ENCODE results near the gene ACAP3. TPM values are rescaled to one million over a fixed set of nuclear protein-coding genes. Genes with fewer than 3 reads are reported as not detected.

ACAP3 gene
- total and polyA plus RNA-seq, 2 donors (not counting 3 experiments of a cell fraction or from before 2014, with no cell fraction given): 27.8 to 39.0 TPM

- Histone ChIP-seq H3K9ac (replicated peaks; ENCODE audit: extremely low read depth, insufficient read depth, low read length) (no peak overlapping the region), H3K27ac (ENCODE audit: insufficient read depth, low read depth, low read length) (no peak overlapping the region), H3K4me2 (ENCODE audit: insufficient read depth, low read length) (no peak overlapping the region), H3K9me1 (replicated peaks; ENCODE audit: control insufficient read depth, extremely low read depth, insufficient read depth, low read length) (no peaks in the 10 kb centered on the region), H3K79me2 (ENCODE audit: control insufficient read depth, insufficient read depth, low read length) (no peaks in the 10 kb centered on the region), H3K27me3 (ENCODE audit: control insufficient read depth in 2 of 2, insufficient read depth in 2 of 2, low read length in 2 of 2) (no peaks in the 10 kb centered on the region), H3K9me3 (replicated peaks; ENCODE audit: control insufficient read depth, insufficient read depth, low read length) (no peaks in the 10 kb centered on the region), H3K4me3 (replicated peaks in 1 of 3; ENCODE audit: insufficient read depth in 1 of 3, low read depth in 1 of 3, low read length in 3 of 3) (no peak overlapping the region), H2AFZ (ENCODE audit: low read depth, low read length) (no peak overlapping the region), H3K36me3 (ENCODE audit: control insufficient read depth in 2 of 2, extremely low read depth in 1 of 2, insufficient read depth in 2 of 2, low read length in 2 of 2) (no peaks in the 10 kb centered on the region), H3K4me1 (ENCODE audit: control insufficient read depth, extremely low read depth, insufficient read depth, low read length) (peaks cover 15% of the 10 kb centered on the region), H4K20me1 (replicated peaks; ENCODE audit: control insufficient read depth, extremely low read depth, insufficient read depth, low read length) (no peaks in the 10 kb centered on the region)
- BruUV-seq (replicated peaks): no TSS peak
- dilution Hi-C loops (cut with MboI; ENCODE audit: extremely low pct_ligation_motif_present, low sequenced_read_pairs): no loop called here
- POLR2A ChIA-PET: no interaction called here
- CTCF ChIA-PET: interaction anchor here (0.9 to 1.3 kb wide), 3 partner anchors 14 to 183 kb away, joined by 3 to 6 read pairs (median 6); no protein-coding TSS in a partner anchor
- DNase-seq (ENCODE audit: low read depth, low spot score) (no peak), FAIRE-seq (no peak)
- TF ChIP-seq FOS (IDR thresholded peaks at IDR 0.05; ENCODE audit: borderline replicate concordance, insufficient read depth, low read length) (no peak), POLR2AphosphoS5 (IDR thresholded peaks at IDR 0.05; ENCODE audit: insufficient read depth, low read depth, low read length) (no peak), MYC (IDR thresholded peaks at IDR 0.05; ENCODE audit: low read depth, low read length) (no peak), MAX (IDR thresholded peaks at IDR 0.05; ENCODE audit: insufficient read depth, insufficient read length) (no peak), JUN (IDR thresholded peaks at IDR 0.05; ENCODE audit: borderline replicate concordance, insufficient read depth, insufficient read length, low read depth) (no peak), POLR2A (IDR thresholded peaks at IDR 0.05; ENCODE audit: low read depth, low read length) (no peak), EZH2 (IDR thresholded peaks at IDR 0.05; ENCODE audit: borderline replicate concordance, low read depth, low read length, severe bottlenecking) (no peak), GATA2 (IDR thresholded peaks at IDR 0.05; ENCODE audit: insufficient read depth, insufficient read length, low read depth, low read length) (no peak), CTCF (IDR thresholded peaks at IDR 0.05; ENCODE audit: extremely low read depth in 1 of 2, insufficient read depth in 1 of 2, low read depth in 1 of 2, low read length in 2 of 2) (no peak)
- intact Hi-C loops (cut with micrococcal nuclease): loop anchor here (5.0 kb wide), 1 partner anchor 182 kb away; no protein-coding TSS in a partner anchor
These were observed 3.1 kb downstream of the ACAP3 start for GRCh38 chr1:1304331-1305299.

Data from endothelial cell of umbilical vein (primary cell).